ENCODE data around the gene FADS3. TPM values are rescaled to one million over a fixed set of nuclear protein-coding genes. Genes with fewer than 3 reads are reported as not detected.

FADS3 gene
- total RNA-seq, 1 experiment from 2014 or later = 47.1 TPM

DNA sequence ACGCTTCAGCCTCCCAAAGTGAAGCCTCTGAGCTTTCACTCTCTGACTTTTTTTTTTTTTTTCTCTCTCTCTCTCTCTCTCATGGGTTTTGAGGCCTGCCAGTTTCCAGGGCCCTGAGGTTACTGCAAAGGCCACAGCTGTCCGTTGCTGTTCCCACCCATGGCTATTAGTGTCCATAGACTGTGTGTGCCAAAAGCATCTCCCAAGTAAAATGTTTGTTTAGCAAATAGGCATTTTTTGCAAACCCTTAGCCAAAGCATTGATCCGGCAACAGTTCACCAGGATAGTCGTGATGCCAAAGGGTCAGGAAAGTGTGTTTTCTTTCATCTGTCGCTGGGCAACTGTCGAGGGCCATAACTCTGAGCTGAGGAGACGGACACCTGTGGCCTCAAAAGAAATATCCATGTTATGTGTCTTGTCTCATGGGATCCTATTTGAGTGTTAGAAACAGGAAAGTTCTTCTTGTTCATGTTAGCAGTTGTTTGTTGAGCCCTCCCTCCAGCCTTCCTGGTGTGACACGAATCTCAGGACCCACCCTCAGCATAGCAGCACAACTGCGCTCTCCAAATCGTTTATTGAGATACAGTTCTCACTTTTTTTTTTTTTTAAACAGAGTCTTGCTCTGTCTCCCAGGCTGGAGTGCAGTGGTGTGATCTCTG lies 44.9 kb downstream of the FADS3 start:
- DNase-seq (ENCODE audit: low spot score) = no peak
- in situ Hi-C loops (cut with HindIII; ENCODE audit: low sequenced_read_pairs) = no loop called here

- in situ Hi-C loops (cut with HindIII; ENCODE audit: low sequenced_read_pairs) = no loop called here
- no peak for DNase-seq (ENCODE audit: low spot score)
Measured at GRCh38 chr11:61844909-61845565, 46.3 kb downstream of the FADS3 start.

DNA sequence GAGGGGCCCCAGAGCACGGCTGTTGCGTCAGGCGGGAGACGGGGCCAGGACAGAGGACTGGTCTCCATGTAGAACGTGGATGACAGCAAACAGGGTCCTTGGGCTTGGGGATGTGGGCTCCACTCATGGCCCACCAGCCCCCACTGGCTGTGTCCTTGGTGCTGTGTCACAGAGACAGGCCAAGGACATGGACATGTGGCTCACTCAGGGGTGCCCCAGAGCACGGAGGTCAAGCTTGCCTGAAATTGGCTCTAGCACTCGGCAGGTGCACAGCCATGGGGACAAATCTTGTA lies 48.9 kb downstream of the FADS3 start:
- no peak for DNase-seq (ENCODE audit: low spot score)
- in situ Hi-C loops (cut with HindIII; ENCODE audit: low sequenced_read_pairs) = no loop called here

- in situ Hi-C loops (cut with HindIII; ENCODE audit: low sequenced_read_pairs) = no loop called here
- DNase-seq (ENCODE audit: low spot score) = peak; percentile 49
Measured at GRCh38 chr11:61841636-61842527, 49.5 kb downstream of the FADS3 start.

DNA sequence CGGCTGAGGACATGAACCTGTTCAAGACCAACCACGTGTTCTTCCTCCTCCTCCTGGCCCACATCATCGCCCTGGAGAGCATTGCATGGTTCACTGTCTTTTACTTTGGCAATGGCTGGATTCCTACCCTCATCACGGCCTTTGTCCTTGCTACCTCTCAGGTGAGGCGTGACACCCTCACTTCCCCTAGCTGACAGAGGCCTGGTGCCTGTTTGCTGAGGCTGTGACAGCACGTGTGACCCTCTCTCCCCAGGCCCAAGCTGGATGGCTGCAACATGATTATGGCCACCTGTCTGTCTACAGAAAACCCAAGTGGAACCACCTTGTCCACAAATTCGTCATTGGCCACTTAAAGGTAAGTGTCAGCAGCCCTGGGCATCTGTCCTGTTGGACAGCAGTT lies 51.0 kb downstream of the FADS3 start:
- DNase-seq (ENCODE audit: low spot score) = no peak
- in situ Hi-C loops (cut with HindIII; ENCODE audit: low sequenced_read_pairs) = no loop called here

DNA sequence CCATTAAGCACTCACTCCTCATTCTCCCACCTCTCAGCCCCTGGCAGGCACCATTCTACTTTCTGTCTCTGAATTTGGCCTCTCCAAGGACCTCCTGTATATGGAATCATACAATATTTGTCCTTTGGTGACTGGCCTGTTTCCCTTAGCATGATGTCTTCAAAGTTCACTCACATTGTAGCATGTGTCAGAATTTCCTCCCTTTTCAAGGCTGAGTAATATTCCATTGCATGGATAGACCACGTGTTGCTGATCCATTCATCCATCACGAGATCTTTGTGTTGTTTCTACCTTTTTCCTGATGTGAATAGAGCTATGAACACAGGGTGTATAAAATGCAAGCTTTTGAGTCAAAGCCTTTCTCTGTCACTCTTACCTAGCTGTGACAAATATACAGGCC lies 51.6 kb downstream of the FADS3 start:
- in situ Hi-C loops (cut with HindIII; ENCODE audit: low sequenced_read_pairs) = no loop called here
- DNase-seq (ENCODE audit: low spot score) = no peak

DNA sequence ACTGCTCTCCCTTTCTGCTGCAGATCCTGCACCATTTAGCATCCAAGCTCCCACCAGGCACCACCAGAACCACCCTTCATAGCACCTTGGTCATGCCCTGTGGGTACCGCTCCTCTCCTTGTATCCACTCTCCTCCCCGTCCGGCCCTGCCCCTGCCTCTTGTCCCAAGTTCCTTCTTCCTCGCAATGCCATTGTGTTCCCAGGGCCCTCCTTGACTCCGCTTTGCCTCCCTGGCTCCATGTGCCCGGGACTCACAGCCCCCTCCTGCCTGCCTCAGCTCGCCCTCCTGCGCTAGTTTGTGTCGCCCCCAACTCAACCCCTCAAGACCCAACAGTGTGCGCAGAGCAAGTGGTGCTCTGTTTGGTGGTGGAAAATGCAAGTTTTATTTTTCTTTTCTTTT lies 52.4 kb downstream of the FADS3 start:
- no peak for DNase-seq (ENCODE audit: low spot score)
- in situ Hi-C loops (cut with HindIII; ENCODE audit: low sequenced_read_pairs) = no loop called here

DNA sequence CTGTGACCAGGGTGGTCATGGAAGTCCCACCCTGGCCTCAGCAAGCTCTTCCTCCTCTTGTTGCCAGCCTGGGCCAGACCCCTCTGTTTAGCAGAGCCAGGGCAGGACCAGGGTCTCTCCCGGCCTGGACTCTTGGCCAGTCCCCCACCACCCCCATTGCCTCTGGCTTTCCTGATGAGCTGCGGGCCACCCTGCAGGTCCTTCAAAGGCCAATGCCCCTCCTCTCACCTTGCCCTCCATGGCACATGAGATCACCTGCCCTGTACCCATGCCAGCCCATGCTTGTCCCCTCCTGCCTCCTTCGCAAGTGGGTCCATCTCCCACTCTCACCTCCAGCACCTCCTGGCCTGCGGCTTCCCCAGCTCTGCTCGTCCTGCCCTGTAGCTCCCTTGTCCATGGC lies 52.8 kb downstream of the FADS3 start:
- DNase-seq (ENCODE audit: low spot score) = no peak
- in situ Hi-C loops (cut with HindIII; ENCODE audit: low sequenced_read_pairs) = no loop called here

DNA sequence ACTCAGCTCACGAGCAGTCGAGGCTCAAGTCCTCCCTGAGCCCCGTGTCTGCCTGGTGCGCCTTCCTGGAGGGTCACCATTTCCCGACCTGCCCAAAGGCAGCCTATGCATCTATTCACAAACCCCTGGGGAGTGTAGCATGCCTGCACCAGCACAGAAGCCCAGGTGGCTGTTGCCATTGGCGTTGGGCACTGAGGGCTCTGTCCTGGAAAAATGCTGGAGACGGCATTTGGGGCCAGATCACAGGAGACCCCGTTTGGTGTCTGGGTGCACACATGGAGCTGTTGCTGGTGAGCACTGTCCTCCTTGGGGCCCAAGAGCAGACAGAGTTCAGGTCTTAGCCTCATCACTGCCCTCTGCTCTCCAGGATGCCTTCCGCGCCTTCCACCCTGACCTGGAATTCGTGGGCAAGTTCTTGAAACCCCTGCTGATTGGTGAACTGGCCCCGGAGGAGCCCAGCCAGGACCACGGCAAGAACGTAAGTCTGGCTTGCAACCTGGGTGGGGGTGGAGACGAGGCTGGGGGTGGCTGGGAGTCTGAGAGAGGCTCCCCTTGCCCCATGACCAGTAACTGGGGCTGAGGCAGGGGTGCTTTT lies 53.8 kb downstream of the FADS3 start:
- DNase-seq (ENCODE audit: low spot score) = no peak
- in situ Hi-C loops (cut with HindIII; ENCODE audit: low sequenced_read_pairs) = no loop called here

DNA sequence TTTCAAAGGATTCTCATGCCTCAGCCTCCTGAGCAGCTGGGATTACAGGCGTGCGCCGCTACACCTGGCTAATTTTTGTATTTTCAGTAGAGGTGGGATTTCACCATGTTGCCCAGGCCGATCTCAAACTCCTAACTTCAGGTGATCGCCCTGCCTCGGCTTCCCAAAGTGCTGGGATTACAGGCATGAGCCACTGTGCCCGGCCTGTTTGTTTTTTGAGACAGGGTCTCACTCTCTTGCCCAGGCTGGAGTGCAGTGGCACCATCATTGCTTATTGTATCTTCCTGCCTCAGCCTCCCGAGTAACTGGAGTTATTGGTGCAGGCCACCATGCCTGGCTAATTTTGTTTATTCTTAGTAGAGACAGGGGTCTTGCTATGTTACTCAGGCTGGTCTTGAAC lies 55.2 kb downstream of the FADS3 start:
- in situ Hi-C loops (cut with HindIII; ENCODE audit: low sequenced_read_pairs) = no loop called here
- no peak for DNase-seq (ENCODE audit: low spot score)

DNA sequence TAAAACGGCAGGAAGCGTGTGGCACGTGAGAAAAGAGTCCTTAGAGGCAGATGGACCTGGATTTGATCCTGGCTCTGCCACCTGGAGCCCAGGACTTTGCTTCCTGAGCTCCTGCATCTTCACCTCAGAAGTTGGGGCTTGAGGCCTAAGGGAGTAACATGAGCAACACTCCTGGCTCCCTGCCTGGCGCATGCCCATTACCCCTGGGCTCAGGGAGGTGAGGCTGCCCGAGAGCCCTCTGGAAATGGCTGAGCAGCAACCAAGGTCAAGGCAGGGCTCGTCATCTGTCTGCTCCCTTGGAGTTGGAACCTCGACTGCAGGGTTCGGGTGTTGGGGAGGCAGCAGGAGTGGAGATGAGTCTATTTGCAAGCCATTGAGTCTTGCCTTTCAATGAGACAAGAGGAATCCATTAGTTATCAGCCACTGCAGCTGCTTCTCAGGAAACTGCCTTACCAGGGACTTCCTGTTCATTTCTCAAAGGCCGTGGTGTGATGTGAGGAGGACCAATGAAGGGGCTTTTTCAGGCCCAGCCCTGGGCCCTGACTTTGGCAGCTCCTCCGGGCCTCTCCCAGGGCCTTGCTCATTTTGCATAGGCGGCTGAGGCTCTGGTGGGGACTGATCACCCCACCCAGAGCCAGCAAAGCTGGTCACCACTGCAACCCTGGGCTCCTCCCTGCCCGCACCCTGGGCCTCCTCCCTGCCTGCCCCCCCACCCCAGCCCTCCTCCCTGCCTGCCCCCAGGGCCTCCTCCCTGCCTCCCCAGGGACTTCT lies 56.9 kb downstream of the FADS3 start:
- DNase-seq (ENCODE audit: low spot score) = peak; percentile 53
- in situ Hi-C loops (cut with HindIII; ENCODE audit: low sequenced_read_pairs) = no loop called here

DNA sequence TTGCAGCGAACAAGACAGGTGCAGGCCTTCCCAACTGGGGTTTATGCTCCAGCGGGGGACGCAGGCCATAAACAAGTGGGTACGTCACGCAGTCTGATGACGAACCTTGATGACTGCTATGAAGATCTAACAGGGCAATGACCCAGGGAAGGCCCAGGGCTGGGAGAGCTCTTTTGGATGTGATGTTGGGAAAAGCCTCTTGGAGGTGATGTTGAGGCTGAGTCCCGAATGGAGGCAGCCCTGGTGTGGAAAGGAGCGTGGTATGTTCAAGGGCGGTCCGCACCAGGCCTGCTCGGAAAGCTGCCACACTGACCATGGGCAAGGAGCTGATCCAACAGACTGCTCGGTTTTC lies 57.4 kb downstream of the FADS3 start:
- in situ Hi-C loops (cut with HindIII; ENCODE audit: low sequenced_read_pairs) = no loop called here

GRCh38 chr11:61833471-61833870 lies 57.9 kb downstream of the FADS3 start:
- in situ Hi-C loops (cut with HindIII; ENCODE audit: low sequenced_read_pairs) = no loop called here
- no peak for DNase-seq (ENCODE audit: low spot score)

More for the DNA sequence above, 57.4 kb downstream of the FADS3 start:
- no peak for DNase-seq (ENCODE audit: low spot score)

GRCh38 chr11:61832754-61833153 lies 58.6 kb downstream of the FADS3 start:
- DNase-seq (ENCODE audit: low spot score) = peak; percentile 28
- in situ Hi-C loops (cut with HindIII; ENCODE audit: low sequenced_read_pairs) = no loop called here

- no peak for DNase-seq (ENCODE audit: low spot score)
- in situ Hi-C loops (cut with HindIII; ENCODE audit: low sequenced_read_pairs) = no loop called here
Measured at GRCh38 chr11:61832207-61832606, 59.1 kb downstream of the FADS3 start.

- in situ Hi-C loops (cut with HindIII; ENCODE audit: low sequenced_read_pairs) = no loop called here
- no peak for DNase-seq (ENCODE audit: low spot score)
Measured at GRCh38 chr11:61830237-61831105, 60.9 kb downstream of the FADS3 start.

DNA sequence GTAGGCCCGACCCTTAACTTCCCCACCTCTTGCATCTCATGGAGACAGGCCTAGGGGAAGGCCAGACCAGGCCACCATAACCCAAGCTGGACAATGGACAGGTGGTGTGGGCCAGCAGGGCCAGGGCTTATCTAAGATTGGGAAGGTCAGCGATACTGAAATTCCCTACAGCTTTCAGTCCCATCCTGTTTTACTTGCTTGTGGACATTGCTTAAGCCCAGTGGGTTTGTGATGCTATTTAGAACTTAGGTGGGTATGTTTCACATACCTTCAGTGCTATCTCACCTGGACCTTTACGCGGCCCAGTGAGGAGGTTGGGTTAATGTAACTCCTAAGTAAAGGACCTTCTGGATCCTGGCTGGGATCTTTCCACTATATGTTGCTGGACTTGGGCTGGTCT lies 61.5 kb downstream of the FADS3 start:
- in situ Hi-C loops (cut with HindIII; ENCODE audit: low sequenced_read_pairs) = no loop called here

GRCh38 chr11:61828629-61829407 lies 62.5 kb downstream of the FADS3 start:
- in situ Hi-C loops (cut with HindIII; ENCODE audit: low sequenced_read_pairs) = no loop called here

More for the DNA sequence above, 61.5 kb downstream of the FADS3 start:
- DNase-seq (ENCODE audit: low spot score) = no peak

More at GRCh38 chr11:61828629-61829407, 62.5 kb downstream of the FADS3 start:
- peak; percentile 55 for DNase-seq (ENCODE audit: low spot score)
